ENCODE measurements around the gene NBEAL1.
"Not testable (repeated sequence)": the region's sequence is repeated elsewhere in the genome, so short reads cannot be mapped to it uniquely, and the experiment has no call there.

Gene NBEAL1

DNA sequence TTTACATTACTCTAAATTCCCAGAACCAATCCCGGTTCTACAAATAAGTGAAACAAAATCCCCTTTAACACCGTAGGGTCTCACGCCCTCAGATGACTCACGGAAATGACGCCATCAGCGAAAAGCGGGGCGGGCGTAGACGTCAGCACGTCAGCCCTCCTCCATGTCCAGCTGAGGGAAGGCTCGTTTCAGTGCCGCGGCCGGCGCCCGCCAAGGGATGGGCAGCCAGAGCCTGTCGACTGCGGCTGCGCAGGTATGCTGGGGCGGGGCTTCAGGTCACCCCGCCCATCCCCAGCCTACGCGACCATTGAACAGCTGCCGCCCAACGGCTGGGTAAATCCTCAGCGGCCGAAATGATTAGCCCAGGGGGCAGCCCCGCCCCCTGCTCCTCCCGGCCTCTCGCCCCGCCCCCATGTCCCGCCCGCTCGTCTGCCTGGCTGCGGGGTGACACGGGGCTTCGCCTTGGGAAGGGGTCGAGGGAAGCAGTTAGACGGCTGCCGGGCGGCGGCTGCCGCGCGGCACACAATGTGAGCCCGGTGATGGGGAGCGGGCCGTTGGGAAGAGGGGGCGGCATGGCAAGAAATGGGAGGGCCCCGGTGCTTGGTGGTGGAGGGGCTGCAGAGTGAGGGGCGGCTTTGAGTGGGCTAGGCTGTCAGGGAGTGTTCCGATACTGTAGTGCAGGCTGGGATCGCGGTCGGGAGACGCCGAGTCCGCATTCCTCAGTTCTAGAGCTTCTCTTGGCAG is at the start of gene NBEAL1:
NBEAL1 (plus strand) TSS at position 420 of the 744 bp plus-strand sequence. CDS start 1,510 bp downstream, outside the sequence.
- DNase-seq (ENCODE audit: low read depth): peak; percentile 93

DNA sequence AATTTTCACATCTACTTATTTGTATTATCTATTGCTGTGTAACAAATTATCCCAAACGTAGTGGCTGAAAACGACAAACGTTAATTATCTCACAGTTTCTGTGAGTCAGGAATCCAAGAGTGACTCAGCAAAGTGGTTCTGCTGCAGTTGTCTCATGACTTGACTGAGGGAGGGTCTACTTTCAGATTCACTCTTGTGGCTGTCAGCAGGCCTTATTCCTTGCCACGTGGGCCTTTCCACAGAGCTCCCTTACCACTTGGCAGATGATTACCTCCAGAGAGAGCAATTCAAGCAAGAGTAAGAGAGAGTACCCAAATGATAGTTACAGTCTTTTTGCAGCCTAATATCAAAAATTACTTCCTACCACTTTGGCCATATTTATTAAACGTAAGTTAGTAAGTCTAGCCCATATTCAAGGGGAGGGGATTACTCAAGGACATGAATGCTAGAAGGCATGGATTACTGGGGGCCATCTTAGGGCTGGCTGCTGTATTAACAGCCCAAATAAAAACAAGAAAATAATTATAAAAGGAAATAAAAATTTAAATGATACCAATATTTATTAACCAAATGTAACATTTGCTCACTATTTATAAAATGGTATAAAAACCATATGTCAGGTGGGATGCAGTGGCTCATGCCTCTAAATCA is 48.7 kb upstream of the NBEAL1 start:
- no peak for DNase-seq (ENCODE audit: low read depth)

DNA sequence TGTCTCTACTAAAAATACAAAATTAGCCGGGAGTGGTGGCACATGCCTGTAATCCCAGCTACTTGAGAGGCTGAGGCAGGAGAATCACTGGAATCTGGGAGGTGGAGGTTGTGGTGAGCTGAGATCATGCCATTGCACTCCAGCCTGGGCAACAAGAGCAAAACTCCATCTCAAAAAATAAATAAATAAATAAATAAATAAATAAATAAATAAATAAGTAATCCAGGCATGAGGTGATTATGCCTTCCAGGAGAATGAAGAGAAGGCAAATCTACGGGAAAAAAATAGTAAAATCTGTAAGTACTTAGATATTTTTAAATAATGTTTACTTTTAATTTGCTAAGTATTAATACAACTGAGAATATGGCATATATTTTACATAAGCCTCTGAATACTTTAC is 45.3 kb upstream of the NBEAL1 start:
- not testable (repeated sequence) for DNase-seq (ENCODE audit: low read depth)

DNA sequence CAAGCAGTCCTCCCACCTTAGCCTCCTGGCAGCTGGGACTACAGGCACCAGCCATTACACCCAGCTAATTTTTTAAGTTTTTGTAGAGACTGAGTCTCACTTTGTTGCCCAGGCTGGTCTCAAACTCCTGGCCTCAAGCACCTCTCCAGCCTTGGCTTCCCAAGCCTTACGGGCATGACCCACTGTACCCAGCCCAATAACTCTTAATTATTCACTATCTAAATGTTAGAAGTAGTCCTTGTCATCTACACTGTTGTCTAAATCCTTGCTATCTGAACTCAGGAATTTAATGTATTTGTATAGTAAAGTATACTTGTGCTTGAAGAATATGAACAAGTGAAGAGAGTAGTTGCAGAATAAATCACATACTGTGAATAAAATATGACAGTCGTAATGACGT is 37.9 kb upstream of the NBEAL1 start:
- no peak for DNase-seq (ENCODE audit: low read depth)

DNA sequence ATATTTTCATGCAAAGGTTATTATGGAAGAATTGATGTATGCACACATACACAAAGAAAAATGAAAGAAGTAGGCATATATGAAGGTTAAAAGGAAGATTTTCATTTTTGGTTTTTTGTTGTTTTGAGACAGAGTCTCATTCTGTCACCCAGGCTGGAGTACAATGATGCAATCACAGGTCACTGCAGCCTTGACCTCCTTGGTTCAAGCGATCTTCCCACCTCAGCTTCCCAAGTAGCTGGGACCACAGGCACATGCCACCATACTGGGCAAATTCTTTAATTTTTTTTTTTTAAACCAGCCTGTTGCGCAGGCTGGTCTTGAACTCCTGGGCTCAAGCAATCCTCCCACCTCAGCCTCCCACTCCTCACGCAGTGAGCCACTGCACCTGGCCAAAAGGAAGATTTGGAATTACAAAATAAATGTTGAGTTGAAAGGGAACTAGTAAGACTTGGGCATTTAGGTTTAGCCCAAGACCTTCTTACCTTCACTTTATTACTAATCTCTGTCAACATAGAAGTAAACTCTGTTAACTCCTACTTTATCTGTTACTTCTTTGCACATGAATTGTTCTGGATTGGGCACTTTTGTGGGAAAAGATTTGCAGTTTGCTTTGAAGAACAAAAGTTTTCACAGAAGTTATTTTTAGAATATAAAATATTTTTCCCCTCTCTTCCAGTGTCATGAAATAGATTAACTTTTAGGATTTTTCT is 31.7 kb upstream of the NBEAL1 start:
- DNase-seq (ENCODE audit: low read depth): no peak

DNA sequence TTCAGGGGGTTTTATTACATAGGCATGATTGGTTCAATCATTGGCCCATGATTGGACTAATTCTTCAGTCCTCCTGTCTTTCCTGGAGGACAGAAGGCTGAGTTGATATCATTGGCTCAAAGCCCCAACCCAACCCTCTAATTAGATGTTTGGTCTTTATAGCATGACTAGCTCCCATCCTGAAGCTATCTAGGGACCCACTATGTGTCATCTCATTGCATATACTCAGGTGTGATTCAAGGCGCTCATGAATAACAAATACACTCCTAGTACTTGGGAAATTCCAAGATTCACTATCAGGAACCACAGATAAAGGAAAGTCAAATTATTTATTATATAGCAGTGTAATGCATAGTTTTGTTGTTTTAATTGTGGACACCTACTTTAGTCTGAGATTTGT is 24.9 kb upstream of the NBEAL1 start:
- DNase-seq (ENCODE audit: low read depth): no peak

DNA sequence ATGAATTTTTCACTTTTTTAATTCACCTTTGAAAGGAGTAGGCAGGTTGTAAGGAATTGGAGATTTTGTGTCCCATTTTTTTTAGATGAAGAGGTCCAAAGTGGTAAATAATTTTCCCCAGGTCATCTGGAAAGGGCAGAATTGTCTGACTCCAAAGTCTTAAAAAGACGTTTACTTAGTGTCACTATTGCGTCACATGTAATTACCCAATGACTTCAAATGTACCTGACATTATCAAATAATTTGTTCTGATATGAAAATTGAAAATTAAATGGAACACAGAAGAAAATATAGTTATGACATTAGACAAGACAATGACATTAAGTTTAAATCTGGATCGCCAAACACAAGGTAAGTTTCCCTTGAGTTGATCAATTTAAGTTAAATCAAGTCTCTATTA is 24.2 kb upstream of the NBEAL1 start:
- DNase-seq (ENCODE audit: low read depth): no peak

DNA sequence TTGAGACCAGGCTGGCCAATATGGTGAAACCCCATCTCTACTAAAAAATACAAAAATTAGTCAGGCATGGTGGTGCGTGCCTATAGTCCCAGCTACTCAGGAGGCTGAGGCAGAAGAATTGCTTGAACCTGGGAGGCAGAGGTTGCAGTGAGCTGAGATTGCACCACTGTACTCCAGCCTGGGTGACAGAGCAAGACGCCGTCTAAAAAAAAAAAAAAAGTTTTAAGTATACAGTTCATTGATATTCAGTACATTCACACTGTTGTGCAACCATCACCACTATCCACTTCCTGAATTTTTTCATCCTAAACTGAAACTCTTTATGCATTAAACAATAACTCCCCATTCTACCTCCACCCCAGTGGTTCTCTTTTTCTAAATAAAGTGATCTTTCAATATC is 17.6 kb upstream of the NBEAL1 start:
- DNase-seq (ENCODE audit: low read depth): not testable (repeated sequence)

DNA sequence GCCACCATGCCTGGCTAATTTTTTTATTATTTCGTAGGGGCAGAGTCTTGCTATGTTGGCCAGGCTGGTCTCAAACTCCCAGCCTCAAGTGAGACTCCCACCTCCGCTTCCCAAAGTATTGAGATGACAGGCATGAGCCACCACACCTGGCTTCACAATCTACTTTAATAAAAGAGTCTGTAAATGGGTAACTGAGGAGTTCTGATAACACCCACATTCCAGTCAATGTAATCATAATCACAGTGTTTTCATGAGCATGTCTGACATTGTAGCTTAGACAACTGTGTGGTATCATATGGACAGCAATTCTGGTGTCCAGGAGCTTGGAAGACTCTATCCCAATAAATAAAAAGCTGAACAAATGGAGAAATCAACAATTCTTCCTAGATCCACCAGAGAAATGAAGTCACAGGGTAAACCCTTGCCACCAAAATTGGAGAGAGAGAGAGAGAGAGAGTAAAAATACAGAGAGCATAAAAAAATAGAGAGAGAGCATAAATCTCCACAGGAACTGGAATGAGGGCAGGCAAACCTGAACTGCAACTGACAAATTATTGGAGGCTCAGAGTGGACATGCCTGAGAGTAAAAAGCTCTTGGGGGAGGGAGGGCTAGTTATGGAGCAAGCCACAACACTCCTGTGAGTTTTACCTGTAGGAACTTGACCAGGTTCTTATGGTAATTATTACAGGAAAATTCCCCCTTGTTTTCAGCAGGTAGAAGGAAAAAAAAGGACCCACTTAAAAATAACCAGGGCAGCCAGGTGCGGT is 12.4 kb upstream of the NBEAL1 start:
- no peak for DNase-seq (ENCODE audit: low read depth)

DNA sequence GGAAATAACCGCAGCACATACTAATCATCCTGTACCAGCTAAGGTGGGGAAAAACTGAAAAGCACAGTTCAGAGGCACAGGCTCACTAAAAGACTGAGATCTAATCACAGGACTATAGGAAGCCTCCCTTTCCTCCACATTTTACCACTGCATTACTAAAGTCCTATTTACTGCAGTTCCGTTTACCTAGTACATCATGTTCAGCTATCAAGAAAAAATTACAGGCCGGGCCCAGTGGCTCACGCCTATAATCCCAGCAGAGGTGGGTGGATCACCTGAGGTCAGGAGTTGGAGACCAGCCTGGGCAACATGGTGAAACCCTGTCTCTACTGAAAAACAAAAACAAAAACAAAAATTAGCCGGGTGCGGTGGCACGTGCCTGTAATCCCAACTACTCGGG is 11.0 kb upstream of the NBEAL1 start:
- DNase-seq (ENCODE audit: low read depth): no peak

DNA sequence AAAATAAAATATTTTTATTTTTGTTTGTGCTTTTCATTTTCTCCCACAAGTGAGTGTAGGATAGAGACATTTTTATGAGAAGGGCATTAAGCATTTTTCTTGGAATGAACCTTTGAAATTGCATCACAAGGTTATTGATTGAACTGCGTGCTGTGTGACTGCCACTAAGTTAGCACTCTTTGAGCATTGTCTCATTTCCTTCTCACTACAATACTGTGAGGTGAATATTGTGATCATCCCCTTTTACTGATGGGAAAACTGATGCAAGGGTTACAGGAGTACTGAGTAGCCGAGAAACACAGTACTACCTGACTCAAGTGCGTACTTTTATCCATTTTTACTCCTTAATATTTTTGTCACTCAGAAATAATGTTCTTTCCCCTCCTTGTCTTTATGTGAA is 2.0 kb downstream of the NBEAL1 start:
- DNase-seq (ENCODE audit: low read depth): no peak

DNA sequence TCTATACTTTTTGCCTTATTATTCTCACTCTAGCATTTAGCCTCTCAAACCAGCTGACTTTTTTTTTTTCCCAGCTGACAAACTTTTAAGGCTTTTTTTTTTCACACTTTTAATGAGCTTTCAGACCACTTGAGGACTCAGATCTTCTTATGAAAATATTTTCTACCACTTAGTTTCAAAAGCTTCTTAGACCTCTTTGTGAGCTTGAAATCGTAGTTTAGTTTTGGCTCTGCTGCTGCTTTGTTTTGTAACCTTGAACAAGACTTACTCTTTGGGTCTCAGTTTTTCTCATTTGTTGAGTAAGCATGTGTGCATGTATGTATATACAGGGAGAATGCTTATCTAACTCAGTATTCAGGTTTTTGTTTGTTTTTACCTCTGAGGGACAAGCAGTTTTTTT is 3.5 kb downstream of the NBEAL1 start:
- no peak for DNase-seq (ENCODE audit: low read depth)

DNA sequence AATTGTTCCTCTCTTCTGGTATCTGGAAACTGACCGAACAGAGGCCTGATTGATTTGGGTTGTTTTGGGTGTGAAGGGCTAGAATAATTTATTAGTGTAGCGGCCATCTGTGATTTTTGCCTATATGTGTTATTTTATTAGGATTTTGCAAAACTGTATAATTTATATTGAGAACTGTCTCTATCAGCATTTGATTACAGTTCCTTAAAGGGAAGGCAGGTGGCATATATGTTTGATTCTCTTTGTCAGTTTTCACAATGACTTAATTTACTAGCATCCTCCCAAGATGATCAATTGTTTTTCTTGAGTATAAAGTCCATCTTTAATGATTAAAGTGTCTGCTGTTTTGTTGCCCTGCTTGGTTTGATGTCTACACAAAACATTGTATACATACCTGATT is 4.5 kb downstream of the NBEAL1 start:
- DNase-seq (ENCODE audit: low read depth): no peak

DNA sequence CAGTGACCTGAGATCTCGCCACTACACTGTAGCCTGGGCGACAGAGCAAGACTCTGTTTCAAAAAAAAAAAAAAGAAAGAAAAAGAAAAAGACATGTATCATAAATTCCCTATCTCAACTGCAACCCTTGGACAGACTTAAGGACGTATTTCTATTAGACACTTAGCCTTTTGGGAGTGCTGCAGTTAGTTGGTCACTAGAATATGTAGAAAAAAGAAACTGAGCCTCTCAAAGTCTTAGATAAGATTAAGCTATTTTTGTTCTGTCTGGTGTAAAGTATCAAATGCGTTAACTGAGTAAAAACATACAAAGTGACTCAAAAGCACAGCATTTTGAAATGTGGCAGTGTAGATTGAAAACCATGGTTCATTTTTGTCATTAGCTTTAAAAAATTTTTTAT is 7.3 kb downstream of the NBEAL1 start:
- no peak for DNase-seq (ENCODE audit: low read depth)

DNA sequence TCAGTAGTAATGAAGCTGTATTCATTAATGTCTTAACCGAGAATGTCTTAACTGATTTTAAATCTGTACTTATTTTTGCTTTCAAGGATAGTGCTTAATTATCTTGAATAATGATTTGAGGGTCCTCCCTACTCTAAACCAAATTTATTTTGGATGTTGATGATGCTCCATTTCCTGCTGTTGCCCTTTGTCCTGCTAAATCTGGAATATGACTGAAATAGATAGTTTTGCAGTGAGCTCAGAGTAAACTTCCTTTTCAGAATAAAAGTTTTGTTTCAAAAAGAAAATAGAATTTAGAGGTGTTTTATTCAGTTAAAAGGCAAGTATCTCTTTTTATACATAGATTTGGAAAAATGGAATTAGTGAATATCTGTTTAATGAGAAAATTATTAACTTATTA is 8.1 kb downstream of the NBEAL1 start:
- DNase-seq (ENCODE audit: low read depth): no peak

DNA sequence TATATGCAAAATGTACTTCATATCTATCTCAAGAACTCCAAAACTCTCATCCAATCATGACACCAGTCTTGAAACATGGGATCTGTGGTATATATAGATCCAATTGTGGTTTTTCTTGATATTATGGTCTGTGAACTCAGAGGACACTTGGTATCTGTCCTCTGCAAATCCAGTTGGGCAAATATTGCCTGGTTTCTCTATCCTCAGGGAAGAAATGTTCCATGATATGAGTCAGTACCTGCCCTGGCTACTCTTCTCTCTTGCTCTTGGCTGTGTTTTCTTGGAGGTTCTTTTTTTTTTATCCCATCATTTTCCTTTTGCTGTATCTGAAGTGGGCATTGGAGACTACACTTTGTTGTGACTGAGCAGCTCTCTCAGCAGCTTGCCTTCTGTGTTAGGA is 10.9 kb downstream of the NBEAL1 start:
- DNase-seq (ENCODE audit: low read depth): no peak

DNA sequence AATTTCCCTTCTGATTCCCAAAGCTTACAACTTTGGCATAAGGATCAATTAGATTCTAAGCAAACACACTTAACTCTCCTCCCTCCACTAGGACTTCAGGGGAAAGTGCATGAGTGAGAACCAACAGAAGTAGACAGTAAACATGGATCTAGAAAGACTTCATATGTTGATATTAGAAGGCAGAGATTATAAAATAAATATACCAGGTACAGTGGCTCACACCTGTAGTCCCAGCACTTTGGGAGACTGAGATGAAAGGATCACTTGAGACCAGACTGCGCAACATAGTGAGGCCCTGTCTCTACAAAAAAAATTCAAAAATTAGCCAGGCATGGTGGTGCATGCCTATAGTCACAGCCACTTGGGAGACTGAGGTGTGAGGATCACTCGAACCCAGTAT is 15.9 kb downstream of the NBEAL1 start:
- DNase-seq (ENCODE audit: low read depth): no peak

DNA sequence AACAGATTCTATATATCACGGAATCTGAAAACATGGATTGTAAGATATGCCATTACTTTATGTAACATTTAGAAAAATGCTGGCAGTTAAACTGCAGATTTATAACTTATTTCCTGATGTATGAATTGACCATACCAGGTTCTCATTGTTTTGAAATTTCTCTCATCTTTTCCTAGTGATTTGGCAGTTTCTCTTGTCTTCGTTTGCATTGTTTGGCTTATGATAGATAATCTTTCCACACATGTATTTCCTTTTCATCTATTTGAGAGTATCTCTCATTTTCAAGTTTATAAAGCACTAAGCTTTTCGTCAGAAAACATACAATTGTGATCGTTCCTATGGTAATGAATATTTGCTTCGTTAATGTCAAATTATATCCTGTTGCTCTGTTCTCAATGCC is 16.3 kb downstream of the NBEAL1 start:
- no peak for DNase-seq (ENCODE audit: low read depth)

DNA sequence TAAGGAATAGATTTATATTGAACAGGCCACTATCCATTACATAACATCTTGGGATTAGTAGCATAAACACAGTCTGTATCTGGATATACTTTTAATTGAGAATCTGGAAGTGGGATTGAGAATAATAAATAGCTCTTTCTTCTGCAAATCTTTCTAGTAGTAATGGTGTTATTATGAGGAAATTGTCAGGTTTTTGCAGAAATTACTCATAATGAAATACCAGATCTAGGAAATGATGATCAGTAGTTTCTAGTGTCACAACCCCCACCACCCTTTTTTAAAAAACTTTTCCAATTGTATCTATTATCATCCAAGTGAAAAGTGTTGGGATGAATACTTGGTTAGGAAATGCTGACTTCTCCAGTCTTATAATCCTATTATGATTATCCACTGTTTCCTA is 18.7 kb downstream of the NBEAL1 start:
- DNase-seq (ENCODE audit: low read depth): no peak

DNA sequence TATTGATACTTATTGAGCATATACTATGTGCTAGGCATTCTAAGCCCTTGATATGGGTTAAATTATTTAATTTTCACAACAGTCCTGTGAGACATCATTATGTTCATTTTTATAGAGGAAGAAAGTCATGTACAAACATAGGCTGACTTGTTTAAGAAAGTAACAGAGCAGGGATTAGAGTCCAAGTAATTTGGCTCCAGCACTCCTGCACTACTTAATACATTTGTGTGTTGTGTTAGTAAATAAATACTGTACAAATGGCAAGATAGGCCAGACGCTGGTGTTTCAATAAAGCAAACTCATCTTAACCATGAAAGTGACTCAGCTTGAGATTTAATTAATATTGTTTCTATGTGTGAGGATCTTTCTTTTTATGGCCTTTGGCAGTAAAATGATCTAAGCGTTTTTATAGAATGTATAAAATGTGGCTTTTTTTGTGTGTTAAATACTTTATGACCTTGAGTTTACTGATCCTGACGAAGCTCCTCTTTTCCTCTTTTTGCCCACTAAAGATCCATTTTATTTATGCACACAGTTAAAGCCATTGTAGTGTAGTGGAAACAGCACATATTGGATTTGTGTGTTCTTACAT is 21.3 kb downstream of the NBEAL1 start:
- no peak for DNase-seq (ENCODE audit: low read depth)

DNA sequence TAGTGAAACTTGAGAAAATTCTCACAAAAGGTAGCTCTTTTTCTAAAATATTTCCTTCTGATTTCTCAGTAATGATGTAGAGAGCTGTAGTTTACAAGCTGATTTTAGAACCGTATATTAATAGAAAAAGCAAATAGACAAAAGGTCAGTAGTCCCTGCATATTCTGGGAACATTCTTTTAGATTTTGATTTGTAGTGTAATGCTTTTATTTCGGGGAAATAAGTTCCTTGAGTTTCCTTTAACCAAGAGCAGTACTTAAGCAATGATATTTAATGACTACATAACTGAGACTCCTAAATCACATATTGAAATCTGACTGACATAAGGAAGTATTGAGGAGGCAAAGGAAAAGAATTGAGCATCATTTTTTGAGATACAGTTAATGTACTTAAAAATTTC is 22.4 kb downstream of the NBEAL1 start:
- no peak for DNase-seq (ENCODE audit: low read depth)

DNA sequence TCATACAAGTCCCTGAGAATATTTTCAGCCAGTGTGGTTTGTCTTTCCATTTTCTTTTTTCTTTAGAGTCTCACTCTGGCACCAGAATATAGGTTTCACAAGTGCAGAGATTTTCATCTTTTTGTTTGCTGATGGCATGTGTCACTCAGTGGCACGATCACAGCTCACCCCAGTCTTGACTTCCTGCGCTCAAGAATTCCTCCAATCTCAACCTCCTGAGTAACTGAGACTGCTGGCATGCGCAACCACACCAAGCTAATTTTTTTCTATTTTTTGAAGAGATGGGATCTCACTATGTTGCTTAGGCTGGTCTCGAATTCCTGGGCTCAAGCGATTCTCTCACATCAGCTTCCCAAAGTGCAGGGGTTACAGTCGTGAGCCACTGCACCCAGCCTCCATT is 23.9 kb downstream of the NBEAL1 start:
- DNase-seq (ENCODE audit: low read depth): no peak

Data from GM04504 (cell line).